ENCODE measurements around the gene PCNA. TPM values are rescaled to one million over a fixed set of nuclear protein-coding genes. Genes with fewer than 3 reads are reported as not detected.
A peak's percentile ranks its signal among the peaks of the same experiment; 100 is the strongest.

The PCNA gene
- total RNA-seq = 26.4 TPM
- long read RNA-seq, transcript PCNA-201 (6 exons, 1,344 nt) = major isoform, 13 of 25 reads
- long read RNA-seq, transcript PCNA-202 (7 exons, 1,359 nt) = minor isoform, 11 of 25 reads
- long read RNA-seq, partial matches to known transcripts = 0 of 25 reads
- long read RNA-seq, other reads (novel, unspliced or antisense) = 1 of 25 reads

DNA sequence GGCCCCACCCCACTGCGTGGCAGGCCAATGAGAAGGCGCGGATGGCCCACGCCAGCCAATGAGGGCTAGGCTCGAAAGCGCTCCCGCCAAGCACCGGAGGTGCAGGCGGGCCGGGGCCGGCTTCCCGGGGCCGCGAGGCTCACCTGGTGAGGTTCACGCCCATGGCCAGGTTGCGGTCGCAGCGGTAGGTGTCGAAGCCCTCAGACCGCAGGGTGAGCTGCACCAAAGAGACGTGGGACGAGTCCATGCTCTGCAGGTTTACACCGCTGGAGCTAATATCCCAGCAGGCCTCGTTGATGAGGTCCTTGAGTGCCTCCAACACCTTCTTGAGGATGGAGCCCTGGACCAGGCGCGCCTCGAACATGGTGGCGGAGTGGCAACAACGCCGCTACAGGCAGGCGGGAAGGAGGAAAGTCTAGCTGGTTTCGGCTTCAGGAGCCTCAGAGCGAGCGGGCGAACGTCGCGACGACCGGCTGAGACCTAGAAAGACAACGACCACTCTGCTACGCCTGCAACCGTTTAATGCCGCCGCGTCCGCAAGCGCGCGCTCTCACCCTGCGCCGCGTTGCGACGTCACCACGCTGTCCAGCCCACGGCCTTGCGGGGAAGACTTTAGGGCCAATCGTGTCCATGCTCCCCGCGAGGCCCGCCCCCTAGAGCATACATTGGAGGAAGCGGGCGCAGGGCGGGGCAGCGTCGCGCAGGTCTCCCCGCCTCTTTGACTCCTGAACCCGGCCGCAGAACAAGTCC, at the start of gene PCNA:
Gene PCNA (minus strand): TSS at position 524 of the 750 bp plus-strand sequence. CDS start 160 bp downstream, at position 364.
- peak; percentile 99 for ATAC-seq (ENCODE audit: poor library complexity)
- peak; percentile 99 for DNase-seq
- intact Hi-C loops (cut with DNase I) = no loop called here

DNA sequence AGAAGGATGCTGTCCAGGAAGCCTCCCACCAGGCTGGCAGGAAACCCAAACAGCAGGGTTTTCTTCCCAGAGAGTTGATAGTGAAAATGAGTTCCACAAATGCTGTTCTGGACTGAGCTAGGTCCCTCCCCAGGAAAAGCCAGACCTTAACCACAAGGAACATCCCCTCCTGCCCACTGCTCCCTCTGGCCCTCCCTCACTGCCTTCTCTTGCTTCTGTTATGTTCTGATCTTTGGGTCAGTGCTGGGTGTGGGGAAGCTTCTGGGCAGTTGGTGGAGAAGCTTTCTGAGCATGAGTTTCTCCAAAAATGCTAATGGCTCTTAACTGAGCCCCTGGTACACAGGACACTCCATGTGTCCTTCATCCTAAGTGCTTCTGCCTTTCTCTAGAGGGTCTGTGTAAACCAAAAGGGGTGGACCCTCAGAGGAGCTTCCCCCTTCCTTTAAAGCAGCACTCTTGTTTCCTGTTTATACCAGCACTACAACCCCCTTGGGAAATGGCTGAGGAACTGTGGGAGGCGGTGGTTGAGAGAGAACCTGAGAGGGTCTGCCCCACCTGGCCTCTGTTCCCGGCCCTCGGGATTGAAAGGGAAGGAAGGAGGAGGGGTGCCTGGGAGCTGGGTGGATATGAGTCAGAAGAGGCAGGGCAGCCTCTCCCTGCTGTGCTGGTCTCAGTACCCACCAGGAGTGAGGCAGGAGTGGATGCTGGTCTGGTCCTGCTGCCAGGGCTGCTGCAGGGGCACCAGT, 49.1 kb upstream of the PCNA start:
- no peak for DNase-seq
- ATAC-seq (ENCODE audit: poor library complexity) = peak; percentile 8
- intact Hi-C loops (cut with DNase I) = no loop called here

DNA sequence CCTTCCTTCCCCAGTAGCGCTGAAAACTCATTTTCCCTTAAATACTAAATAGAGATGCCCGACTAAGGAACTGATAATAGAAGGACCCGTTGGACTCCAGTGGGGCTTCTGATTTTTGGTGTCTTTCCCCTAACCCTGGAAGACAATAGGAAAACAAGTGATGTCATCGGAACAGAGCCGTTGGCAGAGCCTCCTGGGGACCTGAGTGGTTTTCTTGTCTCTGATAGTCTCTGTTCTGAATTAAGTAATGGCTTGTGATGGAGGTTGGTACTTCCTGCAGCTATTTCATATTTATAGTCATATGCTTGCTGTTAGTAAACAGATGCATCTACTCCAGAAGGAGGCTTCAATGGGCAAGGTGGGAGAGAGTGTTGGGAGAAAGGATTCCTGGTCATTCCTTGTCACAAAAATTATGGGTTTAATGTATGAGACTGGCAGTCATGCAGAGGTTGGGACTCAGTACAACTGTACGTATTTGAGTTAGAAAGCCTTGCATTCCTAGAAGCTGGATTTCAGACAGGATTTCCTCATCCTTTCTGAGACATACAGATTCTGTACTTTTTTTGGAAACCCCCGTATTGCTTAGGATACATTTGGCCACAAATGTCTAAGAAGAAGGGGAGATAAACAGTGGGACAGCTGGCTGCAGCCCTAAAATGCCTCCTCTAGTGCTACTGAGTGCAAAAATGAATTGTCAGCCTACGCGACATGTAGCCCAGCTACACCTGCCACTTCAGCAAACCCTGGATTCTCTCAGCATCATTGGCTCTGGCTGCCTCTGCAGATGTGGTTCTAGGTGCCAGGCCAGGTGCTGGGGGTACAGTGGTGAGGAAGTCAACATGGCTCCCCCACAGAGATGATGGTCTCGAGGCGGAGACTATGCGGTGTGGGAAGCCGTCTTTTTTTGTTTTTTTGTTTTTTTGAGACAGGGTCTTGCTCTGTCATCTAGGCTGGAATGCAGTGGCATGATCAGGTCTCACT, 45.2 kb upstream of the PCNA start:
- no peak for ATAC-seq (ENCODE audit: poor library complexity)
- no peak for DNase-seq
- intact Hi-C loops (cut with DNase I) = no loop called here

DNA sequence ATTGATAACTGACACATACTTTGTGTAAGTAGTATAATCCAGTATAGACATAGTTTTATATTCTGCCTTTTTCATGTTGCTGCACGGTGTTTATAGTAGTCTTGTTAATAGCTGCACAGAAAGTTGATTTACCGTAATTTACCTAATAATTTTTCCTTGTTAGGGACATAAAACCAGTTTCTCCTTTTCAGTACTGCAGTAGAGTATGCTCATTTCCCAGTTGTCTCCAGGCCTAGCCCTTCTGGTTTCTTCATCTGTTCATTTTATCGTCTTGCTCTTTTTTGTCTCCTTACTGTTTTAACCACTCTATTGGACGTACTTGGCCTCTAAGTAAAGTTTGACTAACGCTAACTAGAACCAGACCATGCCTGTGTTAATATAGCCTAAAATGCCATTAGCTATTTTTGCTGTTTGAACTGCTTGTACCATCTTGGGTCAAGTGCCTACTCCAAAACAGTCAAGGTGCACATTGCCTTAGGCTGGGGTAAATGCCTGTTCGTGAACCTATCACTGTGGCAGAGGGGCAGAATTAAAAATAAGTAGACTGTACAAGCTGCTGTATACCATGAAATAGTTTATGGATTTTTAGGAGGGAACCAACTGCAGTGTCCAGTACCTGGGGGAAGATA, 41.9 kb upstream of the PCNA start:
- no peak for DNase-seq
- ATAC-seq (ENCODE audit: poor library complexity) = peak; percentile 68
- intact Hi-C loops (cut with DNase I) = no loop called here

DNA sequence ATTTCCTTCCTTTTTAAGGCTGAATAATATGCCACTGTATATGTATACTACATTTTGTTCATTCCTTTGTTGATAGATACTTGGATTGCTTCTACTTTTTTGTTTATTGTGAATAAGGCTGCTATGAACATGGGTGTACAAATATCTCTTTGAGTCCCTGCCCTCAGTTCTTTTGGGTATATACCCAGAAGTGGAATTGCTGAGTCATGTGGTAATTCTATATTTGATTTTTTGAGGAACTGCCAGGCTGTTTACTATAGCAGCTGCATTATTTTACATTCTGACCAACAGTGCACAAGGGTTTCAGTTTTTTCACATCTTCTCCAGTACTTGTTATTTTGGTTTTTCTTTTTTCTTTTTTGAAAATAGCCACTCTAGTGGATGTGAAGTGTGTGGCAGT, 41.1 kb upstream of the PCNA start:
- intact Hi-C loops (cut with DNase I) = no loop called here
- DNase-seq = no peak
- no peak for ATAC-seq (ENCODE audit: poor library complexity)

DNA sequence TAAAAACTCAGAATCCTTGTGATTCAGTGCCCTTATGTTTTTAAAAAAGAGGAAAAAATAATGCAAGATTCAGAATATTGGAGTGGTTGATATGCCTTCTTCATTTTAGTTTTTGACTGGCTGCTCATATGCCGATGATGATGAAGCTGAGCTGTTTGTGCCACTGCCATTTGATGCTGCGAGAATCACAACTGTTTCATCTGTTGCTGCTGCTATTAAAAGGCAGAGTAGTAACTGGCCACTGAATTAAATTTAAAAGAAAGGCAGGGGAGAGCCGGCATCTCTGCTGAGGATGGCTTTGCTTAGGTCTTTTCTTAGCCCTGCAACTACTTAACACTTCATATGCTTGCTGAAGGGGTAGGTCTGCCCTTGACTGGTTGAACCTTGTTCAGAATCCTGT, 40.2 kb upstream of the PCNA start:
- DNase-seq = no peak
- ATAC-seq (ENCODE audit: poor library complexity) = no peak
- intact Hi-C loops (cut with DNase I) = no loop called here

DNA sequence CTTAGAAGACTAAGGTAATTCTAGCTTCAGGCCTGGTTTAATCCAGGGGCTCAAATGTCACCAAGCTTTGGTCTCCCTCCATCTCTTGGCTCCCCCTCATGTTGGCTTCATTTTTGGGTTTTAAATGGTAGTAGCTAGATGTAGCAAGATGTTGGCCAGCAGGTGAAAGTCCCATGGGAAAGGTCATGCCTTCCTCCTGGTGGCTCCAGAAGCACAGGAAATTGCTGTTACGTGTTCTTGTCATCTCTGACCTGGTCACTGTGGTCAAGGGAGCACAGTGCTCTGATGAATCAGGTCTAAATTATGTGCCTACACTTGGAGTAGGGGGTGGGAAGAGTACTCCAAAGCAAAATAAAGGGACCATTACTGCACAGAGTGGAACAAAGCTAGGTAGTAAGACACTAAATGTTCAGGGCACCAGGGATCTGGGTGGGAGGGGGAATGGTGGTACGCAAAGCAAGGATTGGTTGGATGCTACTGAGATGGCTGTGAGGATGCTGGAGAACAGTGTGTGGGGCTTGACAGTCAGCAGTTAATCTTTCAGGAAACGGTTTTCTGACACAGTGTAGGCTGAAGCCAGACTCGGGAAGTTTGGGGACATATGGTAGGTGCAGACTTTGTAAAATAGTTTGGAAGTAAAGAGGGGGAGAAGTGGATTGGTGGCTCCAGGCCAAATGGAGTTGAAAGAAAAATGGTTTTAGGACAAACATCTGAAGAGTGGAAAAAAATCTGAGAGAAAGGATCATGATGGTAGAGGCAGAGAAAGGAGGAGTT, 37.1 kb upstream of the PCNA start:
- intact Hi-C loops (cut with DNase I) = no loop called here
- no peak for DNase-seq
- no peak for ATAC-seq (ENCODE audit: poor library complexity)

DNA sequence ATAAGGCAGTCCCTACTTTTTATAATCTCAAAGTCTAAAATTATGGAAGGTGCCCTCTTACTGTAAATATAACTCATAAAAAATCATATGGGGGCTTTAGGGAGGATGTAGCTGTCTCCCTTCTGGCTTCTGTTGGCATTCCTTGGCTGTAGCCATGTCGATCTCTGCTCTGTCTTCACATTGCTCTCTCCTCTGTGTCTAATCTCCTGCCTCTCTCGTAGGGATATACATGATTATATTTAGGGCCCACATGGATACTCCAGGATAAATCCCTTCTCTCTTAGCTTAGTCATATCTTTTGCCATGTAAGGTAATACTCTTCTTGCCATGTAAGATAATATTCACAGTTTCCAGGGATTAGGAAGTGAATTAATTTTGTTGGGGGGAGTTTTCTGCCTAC, 35.6 kb upstream of the PCNA start:
- intact Hi-C loops (cut with DNase I) = no loop called here
- DNase-seq (no peak), ATAC-seq (ENCODE audit: poor library complexity) (no peak)

DNA sequence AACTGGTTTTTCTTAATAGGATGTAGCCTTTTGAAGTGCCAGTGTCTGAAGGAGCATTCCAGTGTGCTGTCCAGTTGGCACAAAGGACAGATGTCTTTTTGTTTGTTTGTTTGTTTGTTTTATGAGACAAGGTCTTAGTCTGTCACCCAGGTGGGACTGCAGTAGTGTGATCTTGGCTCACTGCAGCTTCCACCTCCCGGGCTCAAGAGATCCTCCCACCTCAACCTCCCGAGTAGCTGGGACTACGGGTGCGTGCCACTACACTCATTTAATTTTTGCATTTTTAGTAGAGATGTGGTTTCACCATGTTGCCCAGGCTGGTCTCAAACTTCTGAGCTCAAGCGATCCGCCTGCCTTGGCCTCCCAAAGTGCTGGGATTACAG, 34.8 kb upstream of the PCNA start:
- no peak for ATAC-seq (ENCODE audit: poor library complexity)
- intact Hi-C loops (cut with DNase I) = no loop called here

DNA sequence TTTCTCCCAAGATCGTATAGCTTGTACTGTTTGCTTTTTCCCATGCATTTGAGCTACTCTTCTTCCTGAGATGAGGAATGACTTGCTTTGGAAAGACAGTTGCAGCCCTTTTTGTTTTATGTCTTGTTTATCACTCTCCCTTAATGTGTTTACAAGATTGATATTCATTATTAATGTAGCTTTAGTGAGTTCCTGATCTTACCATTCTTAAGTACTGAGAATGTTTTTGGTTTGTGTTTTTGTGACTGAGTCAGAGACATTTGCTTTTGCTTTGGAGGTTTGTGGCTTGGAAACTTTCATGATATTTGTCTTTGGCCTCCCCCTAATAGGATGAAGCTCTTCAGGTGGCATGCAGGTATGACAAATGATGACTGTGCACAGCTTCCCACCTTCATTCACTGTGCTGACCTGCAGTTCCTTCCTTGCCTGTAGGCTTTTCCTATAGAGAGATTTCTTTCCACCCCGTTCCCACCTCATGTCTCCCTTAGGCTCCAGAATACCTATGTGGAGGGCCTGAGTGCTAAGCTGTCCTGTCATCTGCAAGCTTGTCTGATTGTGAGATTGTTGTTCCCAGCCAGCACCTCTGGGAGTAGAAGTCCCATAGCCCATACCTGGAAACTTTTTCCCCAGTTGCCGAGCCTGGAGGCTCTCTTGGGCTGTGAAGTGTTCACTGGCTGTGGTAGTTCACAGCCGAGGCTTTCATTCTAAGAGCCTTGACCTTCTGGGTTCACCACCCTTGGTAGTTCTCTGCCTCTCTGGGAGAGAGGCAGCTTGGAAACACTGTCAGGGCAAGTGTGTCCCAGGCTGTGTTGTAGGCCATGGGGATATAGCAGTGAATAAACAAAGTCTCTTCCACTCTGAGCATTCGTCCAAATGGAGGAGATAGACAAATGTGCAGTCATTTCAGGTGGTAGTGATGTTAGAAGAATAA, 34.1 kb upstream of the PCNA start:
- ATAC-seq (ENCODE audit: poor library complexity) = no peak
- intact Hi-C loops (cut with DNase I) = no loop called here

More for the DNA sequence above, 34.8 kb upstream of the PCNA start:
- no peak for DNase-seq

DNA sequence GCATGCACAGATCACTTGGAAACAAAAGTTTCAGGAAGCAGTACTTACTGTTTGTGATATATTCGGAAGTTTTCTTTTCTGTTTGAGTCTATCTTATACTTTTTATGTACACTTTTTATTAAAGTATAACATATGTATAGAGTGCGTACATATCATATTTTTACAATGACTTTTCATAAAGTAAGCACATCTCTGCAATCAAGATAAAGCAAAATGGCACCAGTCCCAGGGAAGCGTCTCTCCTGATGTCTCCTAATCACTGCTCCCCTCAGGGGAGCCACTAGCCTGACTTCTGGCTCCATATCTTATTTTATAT, 33.4 kb upstream of the PCNA start:
- no peak for ATAC-seq (ENCODE audit: poor library complexity)
- intact Hi-C loops (cut with DNase I) = no loop called here

More for the DNA sequence above, 34.1 kb upstream of the PCNA start:
- DNase-seq = no peak

DNA sequence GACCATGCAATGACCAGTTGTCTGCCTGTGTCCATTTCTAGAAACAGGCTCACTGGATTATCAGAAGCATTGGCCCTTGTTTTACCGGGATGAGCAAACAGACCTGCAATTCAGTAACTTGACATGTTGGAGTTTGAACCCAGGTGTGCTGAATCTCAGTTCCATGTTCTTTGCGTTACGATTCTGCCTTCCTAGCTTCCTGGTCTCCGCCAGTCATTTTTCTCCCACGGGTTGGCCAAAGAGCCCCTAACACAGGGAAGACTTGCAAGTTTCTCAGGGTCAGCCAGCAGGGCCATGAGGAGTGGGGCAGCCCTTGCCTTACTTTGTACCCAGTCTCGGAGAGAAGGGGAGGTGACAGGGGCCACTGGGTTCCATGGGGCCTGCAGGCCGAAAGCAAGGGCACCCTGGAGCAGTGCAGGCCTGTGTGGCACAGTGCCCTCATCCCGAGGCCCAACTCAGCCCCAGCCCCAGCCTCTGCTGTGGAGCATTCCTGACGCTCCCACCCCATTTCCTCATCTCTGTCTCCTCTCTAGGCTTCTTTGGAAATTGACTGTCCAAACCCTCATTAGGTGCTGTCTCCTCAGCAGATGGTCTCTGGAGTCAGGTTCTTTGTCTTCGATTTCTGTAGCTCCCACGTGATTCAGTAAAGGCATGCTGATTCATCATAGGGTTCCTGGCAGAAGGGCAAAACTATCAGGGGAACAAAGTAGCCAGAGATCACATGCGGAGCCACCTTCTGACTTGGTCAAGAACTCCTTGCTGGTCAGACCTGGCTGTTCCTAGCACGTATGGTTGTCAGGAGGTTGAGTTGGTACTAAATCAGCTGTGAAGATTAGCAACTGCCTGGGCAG, 30.7 kb upstream of the PCNA start:
- DNase-seq (no peak), ATAC-seq (ENCODE audit: poor library complexity) (peak; percentile 49)
- intact Hi-C loops (cut with DNase I) = no loop called here

More for the DNA sequence above, 33.4 kb upstream of the PCNA start:
- DNase-seq = no peak

DNA sequence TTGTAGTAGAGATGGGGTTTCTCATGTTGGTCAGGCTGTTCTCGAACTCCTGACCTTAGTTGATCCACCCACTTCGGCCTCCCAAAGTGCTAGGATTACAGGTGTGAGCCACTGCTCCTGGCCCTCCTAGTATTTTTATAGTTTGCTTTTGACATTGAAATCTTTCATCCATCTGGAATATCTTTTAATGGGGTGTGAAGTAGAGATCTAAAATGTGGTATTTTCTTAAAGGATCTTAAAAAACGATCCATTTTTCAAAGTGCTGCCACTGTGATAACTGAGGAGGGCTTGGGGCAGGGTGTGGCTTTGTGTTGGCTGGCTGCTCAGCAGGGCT, 30.1 kb upstream of the PCNA start:
- ATAC-seq (ENCODE audit: poor library complexity) (no peak), DNase-seq (no peak)
- intact Hi-C loops (cut with DNase I) = no loop called here

DNA sequence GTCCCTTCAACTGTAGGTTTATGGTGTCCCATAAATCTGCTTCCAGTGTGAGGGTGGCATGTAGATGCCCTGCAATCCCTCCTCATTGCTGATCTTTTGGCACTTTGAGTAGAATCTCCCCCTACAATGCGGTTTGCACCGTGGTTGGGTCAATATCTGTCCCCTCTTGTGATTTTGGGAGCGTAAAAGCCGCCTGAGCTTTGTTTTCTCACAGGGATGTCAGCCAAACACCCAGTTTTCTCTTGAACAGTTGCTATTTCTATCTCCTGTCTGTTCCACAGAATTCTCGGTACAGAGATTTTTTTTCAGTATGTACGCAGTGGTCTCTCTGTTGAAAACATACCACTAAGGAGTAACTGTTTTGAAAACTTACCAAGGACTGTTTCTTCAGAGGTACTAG, 28.8 kb upstream of the PCNA start:
- ATAC-seq (ENCODE audit: poor library complexity) (no peak), DNase-seq (no peak)
- intact Hi-C loops (cut with DNase I) = no loop called here

DNA sequence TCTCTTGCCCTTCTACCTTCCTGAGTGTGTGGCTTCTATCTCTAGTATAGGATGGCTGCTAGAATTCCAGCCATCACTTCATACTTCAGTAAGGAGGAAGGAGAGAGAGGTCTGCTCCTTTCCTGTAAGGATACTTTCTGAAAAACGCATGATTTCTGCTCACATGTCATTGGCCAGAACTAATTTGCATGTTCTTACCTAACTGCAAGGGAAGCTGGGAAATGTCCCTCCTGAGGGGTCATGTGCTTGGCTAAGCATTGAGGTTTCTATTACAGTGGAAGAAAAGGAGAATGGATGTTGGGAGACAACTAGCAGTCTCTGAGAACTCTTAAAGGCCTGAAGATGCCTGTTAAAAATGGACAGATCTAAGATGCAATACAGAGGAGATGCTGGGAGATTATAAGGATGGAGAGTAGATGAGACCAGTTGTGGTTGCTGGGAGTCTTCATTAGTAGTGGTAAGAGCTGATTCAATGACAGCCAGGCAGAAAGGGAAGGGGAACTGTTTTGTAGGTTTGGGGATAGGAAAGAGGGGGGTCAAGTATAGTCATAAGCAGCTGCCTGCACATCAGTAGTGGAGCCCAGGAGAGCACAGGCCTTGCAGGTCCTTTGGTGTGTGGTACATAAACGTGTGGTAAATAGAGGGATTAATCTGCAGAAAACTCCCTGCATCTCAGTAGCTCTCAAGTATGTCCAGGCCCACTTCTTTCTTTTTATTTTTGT, 27.3 kb upstream of the PCNA start:
- intact Hi-C loops (cut with DNase I) = no loop called here
- DNase-seq = no peak
- no peak for ATAC-seq (ENCODE audit: poor library complexity)
